HG02623 (cell line): ENCODE results near the gene LLGL1.

Experiments
- ATAC-seq: cut with Tn5 transposase; IDR thresholded peaks from one replicate; pipeline ENCODE4 v1.9.1; 2021; ENCODE audit warnings: moderate library complexity; ENCODE audit not compliant: unreplicated experiment

LLGL1 gene

GRCh38 chr17:18225121-18225641, at the start of gene LLGL1:
LLGL1 (plus strand) TSS chr17:18225635; CDS start chr17:18225683, 48 bp downstream.
- ATAC-seq: peak; percentile 89

DNA sequence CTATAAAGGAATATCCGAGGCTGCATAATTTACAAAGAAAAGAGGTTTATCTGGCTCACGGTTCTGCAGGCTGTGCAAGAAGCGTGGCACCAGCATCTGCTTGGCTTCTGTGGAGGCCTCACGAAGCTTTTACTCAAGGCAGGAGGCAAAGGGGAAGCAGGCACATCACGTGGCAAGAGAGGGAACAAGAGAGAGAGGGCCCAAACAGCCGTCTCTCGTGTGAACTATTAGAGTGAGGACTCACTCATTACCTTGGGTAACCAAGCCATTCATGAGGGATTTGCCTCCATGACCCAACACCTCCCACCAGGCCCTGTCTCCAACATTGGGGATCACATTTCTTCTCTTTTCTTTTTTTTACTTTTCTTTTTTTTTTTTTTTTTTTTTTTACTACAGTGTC, 49.3 kb upstream of the LLGL1 start:
- no peak for ATAC-seq

DNA sequence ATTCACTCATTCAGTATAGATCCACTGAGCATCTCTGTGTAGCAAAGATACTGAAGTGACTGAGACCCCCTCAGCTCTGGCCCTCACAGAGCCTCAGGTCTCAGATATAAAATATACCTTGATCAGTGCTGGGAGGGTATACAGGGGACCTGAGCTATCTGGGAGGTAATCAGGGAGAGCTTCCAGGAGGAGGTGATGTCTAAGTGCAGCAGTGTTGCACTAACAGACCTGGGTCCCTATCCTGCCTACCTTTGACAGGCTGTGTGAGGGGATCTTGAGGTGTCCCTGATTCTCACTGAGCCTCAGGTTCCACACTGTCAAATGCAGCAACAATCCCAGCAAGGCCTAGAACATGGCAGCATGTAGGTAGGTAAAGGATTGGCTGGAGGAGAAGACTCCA, 48.3 kb upstream of the LLGL1 start:
- ATAC-seq: no peak

GRCh38 chr17:18177722-18178121, 47.7 kb upstream of the LLGL1 start:
- no peak for ATAC-seq

DNA sequence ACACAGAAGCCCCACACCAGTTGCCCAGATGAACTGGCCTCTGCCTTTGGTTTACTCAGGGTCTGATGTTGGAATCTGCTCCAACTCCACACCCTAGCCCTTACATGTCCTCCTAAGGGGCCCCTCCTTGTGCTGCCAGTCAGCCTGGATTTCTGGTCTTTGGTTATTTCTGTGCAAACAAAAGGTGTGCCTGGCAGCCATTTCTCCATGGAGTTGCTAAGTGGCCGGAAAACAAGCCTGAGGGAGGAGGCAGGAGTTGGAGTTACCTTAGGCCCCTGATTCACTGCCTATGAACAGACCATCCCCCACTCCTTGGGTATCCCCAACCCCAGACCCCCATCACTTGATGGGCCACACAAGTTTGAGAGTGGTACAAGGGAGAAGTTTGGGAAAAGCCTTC, 46.2 kb upstream of the LLGL1 start:
- ATAC-seq: no peak

DNA sequence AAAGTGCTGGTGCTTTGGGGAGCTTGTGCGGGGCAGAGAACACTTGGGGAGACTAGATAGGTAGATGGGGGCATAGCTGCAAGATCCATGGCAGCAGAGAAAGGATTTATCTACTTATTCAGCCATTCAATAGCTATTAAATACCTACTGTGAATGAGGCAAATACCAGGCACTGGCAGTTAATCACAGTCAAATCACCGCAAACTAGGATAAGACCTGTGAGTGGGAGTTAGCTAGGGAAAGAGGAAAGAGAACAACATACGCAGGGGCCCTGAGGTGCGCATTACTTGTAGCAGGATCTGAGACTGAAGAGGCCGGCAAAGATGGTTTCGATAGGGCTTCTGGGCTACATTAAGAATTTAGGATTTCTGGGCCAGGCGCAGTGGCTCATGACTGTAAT, 45.6 kb upstream of the LLGL1 start:
- ATAC-seq: no peak

DNA sequence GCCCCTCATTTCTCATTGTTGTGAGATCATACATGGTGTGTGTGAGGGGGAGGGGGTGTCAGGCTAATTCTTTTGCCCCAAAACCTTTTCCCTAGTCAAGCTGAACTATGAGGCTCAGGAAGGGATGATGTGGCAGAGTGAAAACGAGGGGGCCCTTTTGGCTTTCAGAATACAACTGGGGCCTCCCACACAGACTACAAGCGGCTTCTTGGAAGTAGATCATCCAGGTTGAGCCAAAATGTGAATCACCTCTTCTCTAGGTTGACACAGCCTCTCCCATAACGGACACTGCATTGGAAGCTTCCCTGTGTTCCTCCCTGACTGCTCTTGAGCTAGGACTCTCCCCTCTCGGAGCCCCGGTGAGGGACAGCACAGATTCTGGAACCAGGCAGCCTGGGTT, 44.1 kb upstream of the LLGL1 start:
- ATAC-seq: no peak

DNA sequence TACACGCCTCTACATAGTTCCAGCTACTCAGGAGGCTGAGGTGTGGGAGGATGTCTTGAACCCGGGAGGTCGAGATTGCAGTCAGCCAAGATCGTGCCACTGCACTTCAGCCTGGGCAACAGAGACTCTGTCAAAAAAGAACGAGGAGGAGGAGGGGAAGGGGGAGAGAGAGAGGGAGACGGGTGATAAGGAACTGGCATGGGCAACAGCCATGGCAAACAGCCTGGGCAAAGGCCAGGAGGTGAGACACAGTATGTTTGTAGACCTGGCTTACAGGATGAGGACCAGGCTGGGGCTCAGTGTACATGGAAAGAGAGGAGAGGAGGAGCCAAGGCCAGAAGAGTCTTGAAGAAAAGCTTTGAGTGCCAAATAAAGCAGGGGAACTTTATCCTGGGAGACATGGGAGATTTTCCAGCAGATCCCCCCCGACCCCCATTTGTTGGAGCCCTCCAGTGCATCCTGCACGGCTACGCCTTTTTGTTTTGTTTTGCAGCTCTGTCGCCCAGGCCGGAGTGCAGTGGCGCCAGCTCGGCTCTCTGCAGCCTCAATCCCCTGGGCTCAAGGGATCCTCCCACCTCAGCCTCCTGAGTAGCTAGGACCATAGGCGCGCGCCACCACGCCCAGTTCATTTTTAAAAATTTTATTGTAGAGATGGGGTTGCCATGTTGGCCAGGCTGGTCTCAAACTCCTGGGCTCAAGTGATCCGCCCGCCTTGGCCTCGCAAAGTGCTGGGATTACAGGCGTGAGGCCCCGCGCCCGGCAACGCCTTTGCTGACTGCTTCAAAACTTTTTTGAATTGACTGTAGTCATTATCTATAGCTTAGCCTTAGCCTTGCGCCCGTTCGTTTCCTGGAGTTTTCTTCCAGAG, 43.1 kb upstream of the LLGL1 start:
- ATAC-seq: no peak

DNA sequence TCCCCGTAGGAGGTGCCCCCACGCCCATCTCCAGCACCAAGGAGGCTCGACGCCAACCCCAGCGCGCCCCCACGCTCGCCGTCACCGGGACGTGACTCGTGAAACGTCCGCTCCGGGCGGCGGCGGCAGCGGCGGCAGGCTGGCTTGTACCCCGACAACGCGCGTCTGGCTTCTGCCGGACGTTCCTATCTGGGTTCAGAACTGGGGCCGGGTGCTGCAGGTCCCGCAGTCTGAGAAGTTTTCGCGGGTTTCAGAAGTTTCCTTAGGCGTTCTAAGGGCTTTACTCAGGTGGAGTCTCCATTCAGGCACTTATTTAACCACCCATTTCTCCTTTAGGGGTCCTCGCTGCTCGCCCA, 42.5 kb upstream of the LLGL1 start:
- ATAC-seq: peak; percentile 37

- ATAC-seq: peak; percentile 72
Measured at GRCh38 chr17:18183334-18184142, 41.9 kb upstream of the LLGL1 start, which contains the start of gene ALKBH5. ALKBH5 (plus strand) TSS chr17:18183828; CDS start chr17:18184244, 416 bp downstream.

DNA sequence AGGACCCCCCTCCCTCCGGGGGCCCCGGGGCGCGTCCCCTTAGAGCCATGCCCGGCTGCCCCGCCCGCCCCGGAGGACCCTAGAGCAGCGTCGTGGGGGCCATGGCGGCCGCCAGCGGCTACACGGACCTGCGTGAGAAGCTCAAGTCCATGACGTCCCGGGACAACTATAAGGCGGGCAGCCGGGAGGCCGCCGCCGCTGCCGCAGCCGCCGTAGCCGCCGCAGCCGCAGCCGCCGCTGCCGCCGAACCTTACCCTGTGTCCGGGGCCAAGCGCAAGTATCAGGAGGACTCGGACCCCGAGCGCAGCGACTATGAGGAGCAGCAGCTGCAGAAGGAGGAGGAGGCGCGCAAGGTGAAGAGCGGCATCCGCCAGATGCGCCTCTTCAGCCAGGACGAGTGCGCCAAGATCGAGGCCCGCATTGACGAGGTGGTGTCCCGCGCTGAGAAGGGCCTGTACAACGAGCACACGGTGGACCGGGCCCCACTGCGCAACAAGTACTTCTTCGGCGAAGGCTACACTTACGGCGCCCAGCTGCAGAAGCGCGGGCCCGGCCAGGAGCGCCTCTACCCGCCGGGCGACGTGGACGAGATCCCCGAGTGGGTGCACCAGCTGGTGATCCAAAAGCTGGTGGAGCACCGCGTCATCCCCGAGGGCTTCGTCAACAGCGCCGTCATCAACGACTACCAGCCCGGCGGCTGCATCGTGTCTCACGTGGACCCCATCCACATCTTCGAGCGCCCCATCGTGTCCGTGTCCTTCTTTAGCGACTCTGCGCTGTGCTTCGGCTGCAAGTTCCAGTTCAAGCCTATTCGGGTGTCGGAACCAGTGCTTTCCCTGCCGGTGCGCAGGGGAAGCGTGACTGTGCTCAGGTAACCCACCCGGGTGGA, 41.0 kb upstream of the LLGL1 start:
- no peak for ATAC-seq

DNA sequence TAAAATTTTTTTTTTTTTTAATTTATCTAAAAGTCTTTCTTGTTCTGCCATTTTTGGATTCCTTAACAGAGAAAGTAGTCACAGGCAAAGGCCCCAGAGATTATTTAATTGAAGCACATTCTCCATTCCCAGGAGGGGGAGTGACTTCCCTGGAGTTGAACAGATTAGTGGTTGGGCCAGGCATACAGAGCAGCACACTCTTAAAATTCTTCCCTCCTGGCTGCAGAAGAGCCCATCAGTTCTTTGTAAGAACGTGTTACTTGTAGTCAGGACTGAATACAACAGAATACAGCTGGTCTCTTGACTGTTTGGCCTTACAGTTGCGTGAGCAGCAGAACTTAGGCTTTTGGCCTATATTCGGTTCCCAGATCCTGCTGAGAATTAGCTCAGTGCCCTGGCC, 40.0 kb upstream of the LLGL1 start:
- no peak for ATAC-seq

DNA sequence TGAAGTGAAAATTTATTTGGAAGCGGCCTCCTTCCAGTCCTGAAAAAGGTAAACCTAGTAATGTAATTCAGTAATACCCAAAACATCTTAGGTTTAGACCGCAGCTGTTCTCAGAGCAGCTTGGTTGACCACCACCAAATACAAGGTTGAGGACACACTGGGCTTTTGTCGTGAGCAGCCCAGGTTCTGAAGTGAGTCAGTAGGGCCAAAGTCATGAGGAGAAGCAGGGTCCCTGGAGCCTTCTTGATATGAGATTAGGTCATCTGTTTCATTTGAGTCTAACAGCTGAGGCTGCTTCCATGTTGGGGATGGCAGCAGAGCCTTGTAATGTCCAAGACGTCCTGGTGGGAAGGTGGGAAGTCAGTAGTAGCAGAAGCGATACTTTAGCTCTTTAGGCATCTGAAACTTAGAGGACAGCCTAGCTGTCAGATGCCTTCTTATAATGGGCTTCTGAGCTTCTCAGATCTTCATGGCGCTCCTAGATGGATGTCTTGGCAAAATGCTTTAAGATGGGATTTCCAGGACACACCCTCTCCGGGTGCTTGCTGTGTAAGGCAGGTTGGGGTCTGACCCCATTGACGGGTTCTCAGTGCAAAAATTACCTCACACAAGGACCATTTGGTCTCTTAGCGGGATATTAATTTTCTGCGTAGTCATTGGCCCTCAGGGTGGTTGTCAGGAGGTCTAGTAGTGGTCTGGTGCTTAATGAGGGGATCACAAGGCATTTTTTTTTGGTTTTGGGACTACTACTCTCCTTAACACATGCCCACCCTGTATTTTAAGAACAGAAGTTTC, 39.4 kb upstream of the LLGL1 start:
- no peak for ATAC-seq

GRCh38 chr17:18186627-18186982, 38.8 kb upstream of the LLGL1 start:
- ATAC-seq: no peak

DNA sequence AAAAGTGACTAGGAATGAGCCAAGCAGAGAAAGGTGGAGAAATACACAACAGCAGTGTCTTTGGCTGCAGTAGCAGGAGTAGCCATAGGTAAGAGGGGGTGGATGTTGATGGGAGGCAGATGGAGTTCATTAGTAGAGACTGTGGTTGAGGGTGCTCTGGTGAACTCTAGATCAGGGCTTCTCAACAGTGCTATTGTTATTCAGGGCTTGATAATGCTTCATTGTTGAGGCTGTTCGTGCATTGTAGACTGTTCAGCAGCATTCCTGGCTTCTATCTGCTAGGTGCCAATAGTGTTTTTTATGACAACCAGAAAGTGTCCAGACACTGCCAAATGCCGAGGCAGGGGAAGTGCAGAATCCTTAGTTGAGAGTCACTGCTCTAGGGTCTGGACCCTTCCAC, 38.2 kb upstream of the LLGL1 start:
- no peak for ATAC-seq

DNA sequence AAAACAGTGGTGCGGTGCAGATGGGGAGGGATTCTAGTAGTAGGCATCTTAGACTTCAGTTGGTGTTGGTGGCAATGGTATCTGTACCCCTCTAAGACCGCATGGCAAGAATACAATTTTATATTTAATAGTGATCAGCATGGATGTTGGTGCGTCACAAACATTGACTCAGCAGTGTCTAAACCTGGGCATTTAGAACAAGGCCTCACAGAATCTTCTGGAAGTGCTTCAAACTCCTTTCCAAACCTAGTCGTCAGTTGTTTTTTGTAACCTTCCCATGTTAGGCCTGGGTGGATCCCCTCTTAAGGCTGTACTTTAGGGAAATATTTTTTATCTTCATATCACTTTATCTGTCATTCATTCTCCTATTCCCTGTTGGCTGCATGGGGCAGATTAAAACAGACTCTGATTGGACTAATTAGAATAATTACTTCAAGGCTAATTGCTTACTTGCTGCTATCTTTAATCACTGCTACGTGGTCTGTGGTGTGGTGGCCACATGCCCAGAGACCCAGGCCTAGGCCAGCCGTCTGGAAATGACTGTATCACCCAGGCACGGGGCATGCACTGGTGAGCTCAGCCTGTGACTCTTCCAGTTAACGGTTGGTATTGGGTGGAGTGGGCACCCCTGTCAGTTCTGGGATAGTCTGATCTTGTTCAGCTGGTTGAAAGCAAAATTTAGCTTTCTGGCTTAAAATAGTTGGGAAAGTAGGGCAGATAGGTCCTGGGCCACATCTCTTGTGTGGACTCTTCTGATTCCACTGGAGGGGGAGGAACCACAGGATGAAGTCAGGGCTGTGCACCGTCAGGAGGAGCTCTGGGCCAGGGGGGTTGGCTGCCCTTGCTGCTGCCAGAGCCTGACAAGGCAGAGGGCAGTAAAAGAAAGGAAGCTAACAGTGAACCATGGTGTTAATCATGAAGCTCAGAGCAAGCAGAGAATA, 37.3 kb upstream of the LLGL1 start:
- no peak for ATAC-seq

DNA sequence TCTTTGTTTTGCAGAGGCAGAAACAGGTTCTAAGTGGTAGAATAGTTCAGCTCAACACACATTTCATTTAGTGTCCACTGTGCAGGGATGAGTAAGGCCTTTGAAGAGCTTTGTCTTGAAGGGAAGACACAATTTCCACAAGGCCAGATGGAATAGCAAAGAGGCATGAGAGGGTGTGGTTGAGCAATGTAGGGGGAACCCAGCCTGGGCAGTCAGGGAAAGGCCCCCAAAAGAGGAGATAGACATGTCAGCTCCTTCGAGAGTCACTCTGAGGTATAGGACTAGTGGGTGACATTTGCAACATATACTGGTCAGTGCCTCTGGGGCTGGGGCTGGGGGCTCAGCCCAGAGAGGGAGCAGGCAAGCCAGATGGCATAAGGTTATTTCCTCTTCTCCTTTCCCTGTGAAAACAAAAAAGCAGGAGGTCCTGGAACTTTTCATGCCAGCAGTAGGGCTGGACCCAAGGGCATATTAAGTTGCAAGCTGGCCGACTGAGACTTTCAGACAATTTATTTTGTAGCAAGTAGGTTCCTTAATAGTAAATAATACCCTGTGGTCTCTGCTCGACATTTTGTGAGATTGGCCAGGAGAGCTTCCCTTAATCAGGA, 34.7 kb upstream of the LLGL1 start:
- no peak for ATAC-seq

GRCh38 chr17:18191236-18191667, 34.2 kb upstream of the LLGL1 start:
- no peak for ATAC-seq

GRCh38 chr17:18191967-18192366, 33.5 kb upstream of the LLGL1 start:
- ATAC-seq: no peak
